HepG2 (cell line): Measurements from ENCODE around the gene FGFR3. TPM values are rescaled to one million over a fixed set of nuclear protein-coding genes. Genes with fewer than 3 reads are reported as not detected.

Experiments used
- CCDC6 ChIP-seq: sonication (generic); formaldehyde crosslinking; IDR thresholded peaks from 2 replicates; pipeline ENCODE4 v1.8.1; 2022; ENCODE audit warnings: mild to moderate bottlenecking, missing genetic modification reagents, moderate library complexity
- FOXM1 ChIP-seq: sonication (generic); formaldehyde crosslinking; IDR thresholded peaks from 2 replicates; pipeline ENCODE4 v1.5.0; 2020; ENCODE audit warnings: missing genetic modification reagents
- IKZF1 ChIP-seq: fragments of 450-650 bp; IDR thresholded peaks from 2 replicates; pipeline ENCODE4 v1.7.1; 2016
- KLF12 ChIP-seq: sonication (generic); formaldehyde crosslinking; IDR thresholded peaks from 2 replicates; pipeline ENCODE4 v1.4.0; 2020; ENCODE audit warnings: missing genetic modification reagents, borderline replicate concordance
- NAIF1 ChIP-seq: sonication (generic); formaldehyde crosslinking; IDR thresholded peaks from 2 replicates; pipeline ENCODE4 v1.5.0; 2020; ENCODE audit warnings: mild to moderate bottlenecking, missing genetic modification reagents, borderline replicate concordance
- PHF20 ChIP-seq: sonication (generic); formaldehyde crosslinking; IDR thresholded peaks from 2 replicates; pipeline ENCODE4 v1.5.0; 2020; ENCODE audit warnings: mild to moderate bottlenecking, missing genetic modification reagents
- SRSF1 ChIP-seq: fragments of 200-400 bp; formaldehyde crosslinking; optimal IDR thresholded peaks from 2 replicates; pipeline ENCODE3; 2017; ENCODE audit warnings: mild to moderate bottlenecking, low read depth, low read length, moderate library complexity
- ZFP36 ChIP-seq: fragments of 150-350 bp; IDR thresholded peaks from 2 replicates; pipeline ENCODE4 v1.6.1; 2018; ENCODE audit warnings: borderline replicate concordance, low read length, low read depth; ENCODE audit not compliant: partially characterized antibody
- ZNF101 ChIP-seq: sonication (generic); formaldehyde crosslinking; IDR thresholded peaks from 2 replicates; pipeline ENCODE4 v1.4.0; 2020; ENCODE audit warnings: mild to moderate bottlenecking, low read depth, missing genetic modification reagents, borderline replicate concordance
- ZNF205 ChIP-seq: IDR thresholded peaks from 2 replicates; pipeline ENCODE4 v1.6.1; 2018; ENCODE audit warnings: missing biosample characterization, missing genetic modification reagents
- ZNF207 ChIP-seq: fragments of 450-650 bp; IDR thresholded peaks from 2 replicates; pipeline ENCODE4 v1.6.1; 2016; ENCODE audit warnings: antibody characterized with exemption, borderline replicate concordance
- ZNF350 ChIP-seq: sonication (generic); formaldehyde crosslinking; IDR thresholded peaks from 2 replicates; pipeline ENCODE4 v1.4.0; 2020; ENCODE audit warnings: mild to moderate bottlenecking, low read depth, missing genetic modification reagents, borderline replicate concordance
- ZNF557 ChIP-seq: sonication (generic); formaldehyde crosslinking; IDR thresholded peaks from 2 replicates; pipeline ENCODE4 v1.4.0; 2020; ENCODE audit warnings: missing genetic modification reagents
- ZSCAN21 ChIP-seq: sonication (generic); formaldehyde crosslinking; IDR thresholded peaks from 2 replicates; pipeline ENCODE4 v1.8.0; 2022; ENCODE audit warnings: mild to moderate bottlenecking, missing genetic modification reagents, moderate library complexity, borderline replicate concordance
- polyA plus RNA-seq, 8 experiments: library from polyadenylated mRNA; depleted of rRNA in 3 of 8; stranded (reverse) in 7 of 8; unstranded in 1 of 8; fragments of >200 nt; fragmentation: Illumina TruSeq in 4 of 8; extraction: Trizol in 4 of 8; gene quantifications; 2 replicates each; pipeline versions ENCODE4 v1.2.1 to v1.2.3, GENCODE V29; 2011 to 2016; ENCODE audit warnings: low read depth in 4 of 8, missing spikeins in 1 of 8, mixed read lengths in 1 of 8; ENCODE audit not compliant: insufficient read depth in 1 of 8
- total RNA-seq, 5 experiments: library from RNA; depleted of rRNA; stranded (reverse); fragments of >200 nt; fragmentation: Illumina TruSeq; extraction: Trizol; gene quantifications; 2 replicates each; pipeline ENCODE4 v1.2.3, GENCODE V29; 2016; ENCODE audit warnings: low read depth in 1 of 5
- TF ChIP-seq, protein P1 (sequence below): sonication (generic); formaldehyde crosslinking; IDR thresholded peaks from 2 replicates; pipeline ENCODE4 v1.8.0; 2022; ENCODE audit warnings: low read depth, missing genetic modification reagents
- TF ChIP-seq, protein P2 (sequence below): sonication (generic); formaldehyde crosslinking; IDR thresholded peaks from 2 replicates; pipeline ENCODE4 v1.4.0; 2020; ENCODE audit warnings: missing genetic modification reagents
- TF ChIP-seq, protein P3 (sequence below): sonication (generic); formaldehyde crosslinking; IDR thresholded peaks from 2 replicates; pipeline ENCODE4 v1.4.0; 2020; ENCODE audit warnings: missing genetic modification reagents
- TF ChIP-seq, protein P4 (sequence below): sonication (generic); formaldehyde crosslinking; IDR thresholded peaks from 2 replicates; pipeline ENCODE4 v1.4.0; 2020; ENCODE audit warnings: mild to moderate bottlenecking, low read depth, missing genetic modification reagents
- TF ChIP-seq, protein P5 (sequence below): sonication (generic); formaldehyde crosslinking; IDR thresholded peaks from 2 replicates; pipeline ENCODE4 v1.4.0; 2020; ENCODE audit warnings: mild to moderate bottlenecking, missing genetic modification reagents
- TF ChIP-seq, protein P6 (sequence below): sonication (generic); formaldehyde crosslinking; IDR thresholded peaks from 2 replicates; pipeline ENCODE4 v1.4.0; 2020; ENCODE audit warnings: missing genetic modification reagents

The FGFR3 gene
- total and polyA plus RNA-seq, 2 of the 13 experiments (the other 11 are each of a cell fraction or from before 2014, with no cell fraction given), result 103 to 109 TPM

DNA sequence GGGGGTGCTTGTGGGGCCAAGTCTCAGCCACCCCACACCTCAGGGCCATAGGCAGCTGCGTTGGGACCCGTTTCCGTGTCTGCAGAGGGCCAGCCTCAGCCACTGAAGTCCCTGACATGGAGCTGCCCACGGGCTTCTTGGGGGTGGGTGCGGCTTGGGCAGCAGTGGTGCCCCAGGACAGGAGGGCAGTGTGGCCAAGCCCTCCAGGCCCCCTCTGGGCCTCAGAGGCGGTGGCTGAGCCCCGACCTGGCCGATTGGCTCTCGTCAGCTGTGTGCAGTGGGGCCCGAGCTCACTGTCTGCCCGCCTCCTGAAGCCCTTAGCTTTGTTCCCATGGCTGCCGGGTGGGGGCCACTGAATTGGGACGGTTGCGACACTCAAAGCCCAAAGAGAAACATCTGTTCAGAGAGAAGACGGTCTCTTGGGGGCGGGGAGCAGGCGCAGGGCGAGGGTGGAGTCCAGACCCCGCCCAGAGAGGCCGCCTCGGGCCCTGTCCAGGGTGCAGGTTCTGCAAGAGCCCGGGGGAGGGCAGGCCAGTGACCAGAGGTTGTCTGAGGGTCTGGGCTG lies 9.1 kb downstream of the FGFR3 start (continued):
- TF ChIP-seq, protein P1, sequence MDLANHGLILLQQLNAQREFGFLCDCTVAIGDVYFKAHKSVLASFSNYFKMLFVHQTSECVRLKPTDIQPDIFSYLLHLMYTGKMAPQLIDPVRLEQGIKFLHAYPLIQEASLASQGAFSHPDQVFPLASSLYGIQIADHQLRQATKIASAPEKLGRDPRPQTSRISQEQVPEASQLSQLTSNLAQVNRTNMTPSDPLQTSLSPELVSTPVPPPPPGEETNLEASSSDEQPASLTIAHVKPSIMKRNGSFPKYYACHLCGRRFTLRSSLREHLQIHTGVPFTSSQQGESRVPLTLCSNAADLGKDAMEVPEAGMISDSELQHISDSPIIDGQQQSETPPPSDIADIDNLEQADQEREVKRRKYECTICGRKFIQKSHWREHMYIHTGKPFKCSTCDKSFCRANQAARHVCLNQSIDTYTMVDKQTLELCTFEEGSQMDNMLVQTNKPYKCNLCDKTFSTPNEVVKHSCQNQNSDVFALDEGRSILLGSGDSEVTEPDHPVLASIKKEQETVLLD (CRISPR knock-in tag), result no peak
- TF ChIP-seq ZNF207 (no peak), ZNF101 (no peak), CCDC6 (CRISPR knock-in tag) (peak; percentile 83; the same call in 1 of the 2 replicates), SRSF1 (peak; percentile 93), NAIF1 (CRISPR knock-in tag) (no peak), PHF20 (CRISPR knock-in tag) (no peak), FOXM1 (CRISPR knock-in tag) (no peak), ZNF557 (CRISPR knock-in tag) (no peak), KLF12 (CRISPR knock-in tag) (no peak), IKZF1 (no peak), ZNF205 (CRISPR knock-in tag) (peak; percentile 70), ZFP36 (no peak), ZNF350 (CRISPR knock-in tag) (peak; percentile 75; the same call in 1 of the 2 replicates), ZSCAN21 (CRISPR knock-in tag) (peak; percentile 63)
- TF ChIP-seq, protein P2, sequence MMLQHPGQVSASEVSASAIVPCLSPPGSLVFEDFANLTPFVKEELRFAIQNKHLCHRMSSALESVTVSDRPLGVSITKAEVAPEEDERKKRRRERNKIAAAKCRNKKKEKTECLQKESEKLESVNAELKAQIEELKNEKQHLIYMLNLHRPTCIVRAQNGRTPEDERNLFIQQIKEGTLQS (CRISPR knock-in tag), result no peak
- TF ChIP-seq, protein P3, sequence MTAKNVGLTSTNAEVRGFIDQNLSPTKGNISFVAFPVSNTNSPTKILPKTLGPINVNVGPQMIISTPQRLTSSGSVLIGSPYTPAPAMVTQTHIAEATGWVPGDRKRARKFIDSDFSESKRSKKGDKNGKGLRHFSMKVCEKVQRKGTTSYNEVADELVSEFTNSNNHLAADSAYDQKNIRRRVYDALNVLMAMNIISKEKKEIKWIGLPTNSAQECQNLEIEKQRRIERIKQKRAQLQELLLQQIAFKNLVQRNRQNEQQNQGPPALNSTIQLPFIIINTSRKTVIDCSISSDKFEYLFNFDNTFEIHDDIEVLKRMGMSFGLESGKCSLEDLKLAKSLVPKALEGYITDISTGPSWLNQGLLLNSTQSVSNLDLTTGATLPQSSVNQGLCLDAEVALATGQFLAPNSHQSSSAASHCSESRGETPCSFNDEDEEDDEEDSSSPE (CRISPR knock-in tag), result peak; percentile 59; the same call in 1 of the 2 replicates
- TF ChIP-seq, protein P4, sequence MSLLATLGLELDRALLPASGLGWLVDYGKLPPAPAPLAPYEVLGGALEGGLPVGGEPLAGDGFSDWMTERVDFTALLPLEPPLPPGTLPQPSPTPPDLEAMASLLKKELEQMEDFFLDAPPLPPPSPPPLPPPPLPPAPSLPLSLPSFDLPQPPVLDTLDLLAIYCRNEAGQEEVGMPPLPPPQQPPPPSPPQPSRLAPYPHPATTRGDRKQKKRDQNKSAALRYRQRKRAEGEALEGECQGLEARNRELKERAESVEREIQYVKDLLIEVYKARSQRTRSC (CRISPR knock-in tag), result no peak
- TF ChIP-seq, protein P5, sequence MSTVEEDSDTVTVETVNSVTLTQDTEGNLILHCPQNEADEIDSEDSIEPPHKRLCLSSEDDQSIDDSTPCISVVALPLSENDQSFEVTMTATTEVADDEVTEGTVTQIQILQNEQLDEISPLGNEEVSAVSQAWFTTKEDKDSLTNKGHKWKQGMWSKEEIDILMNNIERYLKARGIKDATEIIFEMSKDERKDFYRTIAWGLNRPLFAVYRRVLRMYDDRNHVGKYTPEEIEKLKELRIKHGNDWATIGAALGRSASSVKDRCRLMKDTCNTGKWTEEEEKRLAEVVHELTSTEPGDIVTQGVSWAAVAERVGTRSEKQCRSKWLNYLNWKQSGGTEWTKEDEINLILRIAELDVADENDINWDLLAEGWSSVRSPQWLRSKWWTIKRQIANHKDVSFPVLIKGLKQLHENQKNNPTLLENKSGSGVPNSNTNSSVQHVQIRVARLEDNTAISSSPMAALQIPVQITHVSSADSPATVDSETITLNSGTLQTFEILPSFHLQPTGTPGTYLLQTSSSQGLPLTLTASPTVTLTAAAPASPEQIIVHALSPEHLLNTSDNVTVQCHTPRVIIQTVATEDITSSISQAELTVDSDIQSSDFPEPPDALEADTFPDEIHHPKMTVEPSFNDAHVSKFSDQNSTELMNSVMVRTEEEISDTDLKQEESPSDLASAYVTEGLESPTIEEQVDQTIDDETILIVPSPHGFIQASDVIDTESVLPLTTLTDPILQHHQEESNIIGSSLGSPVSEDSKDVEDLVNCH (CRISPR knock-in tag), result no peak
- TF ChIP-seq, protein P6, sequence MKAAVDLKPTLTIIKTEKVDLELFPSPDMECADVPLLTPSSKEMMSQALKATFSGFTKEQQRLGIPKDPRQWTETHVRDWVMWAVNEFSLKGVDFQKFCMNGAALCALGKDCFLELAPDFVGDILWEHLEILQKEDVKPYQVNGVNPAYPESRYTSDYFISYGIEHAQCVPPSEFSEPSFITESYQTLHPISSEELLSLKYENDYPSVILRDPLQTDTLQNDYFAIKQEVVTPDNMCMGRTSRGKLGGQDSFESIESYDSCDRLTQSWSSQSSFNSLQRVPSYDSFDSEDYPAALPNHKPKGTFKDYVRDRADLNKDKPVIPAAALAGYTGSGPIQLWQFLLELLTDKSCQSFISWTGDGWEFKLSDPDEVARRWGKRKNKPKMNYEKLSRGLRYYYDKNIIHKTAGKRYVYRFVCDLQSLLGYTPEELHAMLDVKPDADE (CRISPR knock-in tag), result no peak
